IPS-NIHi7 (cell line): Measurements from ENCODE around the gene CCDC89.

Source experiments
- DNase-seq: peaks from one replicate; pipeline ENCODE4 v3.0.0; 2012; ENCODE audit warnings: mixed read lengths; ENCODE audit errors: extremely low spot score

CCDC89 gene

DNA sequence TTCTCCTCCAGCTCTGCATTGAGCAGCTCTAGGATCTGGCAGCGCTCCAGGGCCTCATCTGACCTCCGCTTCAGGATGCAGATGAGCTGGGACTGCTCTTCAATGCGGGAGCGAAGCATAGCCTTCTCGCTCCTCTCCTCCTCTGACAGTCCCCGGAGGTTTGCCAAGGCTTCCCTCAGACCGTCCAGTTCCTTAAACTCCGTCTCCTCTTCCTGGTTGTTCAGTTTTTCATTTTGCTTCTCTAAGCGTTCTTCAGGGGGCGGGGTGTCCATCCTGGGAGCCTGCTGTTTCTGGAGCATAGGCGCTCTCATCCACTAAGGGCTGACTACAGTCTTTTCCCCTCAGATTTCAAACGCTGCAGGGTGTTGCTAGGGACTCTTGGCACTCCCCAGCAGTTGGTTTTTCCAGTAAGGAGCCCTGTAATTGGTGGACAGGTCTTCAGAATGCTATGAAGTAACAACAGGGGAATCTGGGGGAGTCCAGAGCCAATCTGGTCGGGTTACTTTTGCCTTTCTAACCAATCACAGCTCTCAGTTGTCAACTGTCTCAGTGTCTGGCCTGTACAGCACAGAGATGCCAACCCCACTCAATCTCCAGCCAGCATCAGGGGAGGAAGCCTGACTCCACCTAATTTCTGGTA lies at the start of gene CCDC89:
Gene CCDC89 (minus strand): TSS at position 376 of the 640 bp plus-strand sequence. CDS start 65 bp downstream, at position 311.
- peak; percentile 24 for DNase-seq

DNA sequence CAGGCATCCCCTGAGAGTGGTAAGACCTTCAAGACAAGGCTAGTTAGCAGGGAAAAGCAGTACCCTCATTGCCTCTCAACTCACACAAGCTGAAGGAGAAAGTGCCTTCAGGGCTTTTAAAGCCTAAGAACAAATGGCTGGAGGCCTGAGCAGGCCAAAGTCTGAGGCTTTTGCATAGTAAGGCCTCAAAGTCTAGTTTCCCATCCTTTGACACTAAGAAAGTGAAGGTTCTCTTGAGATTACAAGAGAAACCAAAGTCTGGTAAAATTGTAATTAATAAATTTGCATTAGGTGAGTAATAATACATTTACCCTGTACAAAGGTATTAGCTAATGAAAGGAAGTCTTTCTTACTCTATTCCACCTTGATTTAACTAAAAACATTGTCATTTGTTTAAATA lies 47.0 kb upstream of the CCDC89 start:
- DNase-seq, result no peak

DNA sequence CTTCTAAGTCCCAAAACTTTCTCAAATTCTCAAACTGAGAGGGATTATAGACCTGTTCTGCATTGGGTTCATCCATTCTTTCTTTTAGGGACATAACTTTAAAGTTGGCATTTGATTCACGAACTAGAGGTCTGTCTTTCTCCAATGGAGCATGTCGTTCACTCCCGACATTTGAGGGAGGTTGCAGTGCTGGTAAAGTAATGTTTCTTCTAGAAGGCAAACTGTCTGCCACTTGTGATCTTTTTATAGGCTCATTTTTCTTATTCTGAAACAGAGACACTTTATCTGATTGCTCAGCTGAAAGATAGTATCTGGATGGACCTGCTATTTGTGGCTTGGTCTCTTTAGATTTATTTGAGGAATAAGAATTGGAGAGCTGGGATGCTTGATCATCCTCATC lies 40.4 kb upstream of the CCDC89 start:
- DNase-seq, result no peak

DNA sequence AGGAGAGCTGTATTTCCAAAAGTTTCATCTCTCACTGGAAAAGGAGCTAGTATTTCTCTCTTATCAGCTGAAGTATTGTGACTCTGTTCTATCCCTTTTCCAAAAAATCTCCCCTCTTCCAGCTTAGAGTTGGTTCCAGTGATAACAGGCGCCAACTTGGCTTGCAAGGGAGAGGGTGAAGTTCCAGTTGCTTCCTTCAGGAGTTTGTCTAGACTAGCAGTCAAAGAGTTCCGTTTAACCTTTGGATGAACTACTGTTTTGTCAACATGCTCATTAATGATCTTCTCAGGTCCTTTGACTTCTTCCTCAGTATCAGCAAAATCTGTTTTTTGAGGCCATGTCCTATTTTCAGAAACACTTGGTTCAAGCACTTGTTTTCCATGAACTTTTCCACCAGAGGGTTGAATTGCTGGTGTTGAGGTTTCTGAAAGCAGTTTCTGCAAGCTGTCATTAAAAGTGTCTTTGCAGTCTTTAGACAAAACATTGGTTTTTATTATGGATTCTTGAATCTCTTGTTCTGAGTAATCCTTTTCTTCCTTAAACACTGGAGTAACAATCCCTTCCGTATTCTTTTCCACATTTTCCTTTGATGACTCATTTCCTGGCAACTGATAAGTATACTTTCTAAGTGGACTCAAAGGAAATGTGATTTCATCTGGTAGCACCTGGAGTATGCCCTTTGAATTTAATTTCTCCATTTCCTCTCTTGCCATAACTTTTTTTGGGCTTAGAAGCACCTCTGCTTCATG lies 39.7 kb upstream of the CCDC89 start:
- no peak for DNase-seq

DNA sequence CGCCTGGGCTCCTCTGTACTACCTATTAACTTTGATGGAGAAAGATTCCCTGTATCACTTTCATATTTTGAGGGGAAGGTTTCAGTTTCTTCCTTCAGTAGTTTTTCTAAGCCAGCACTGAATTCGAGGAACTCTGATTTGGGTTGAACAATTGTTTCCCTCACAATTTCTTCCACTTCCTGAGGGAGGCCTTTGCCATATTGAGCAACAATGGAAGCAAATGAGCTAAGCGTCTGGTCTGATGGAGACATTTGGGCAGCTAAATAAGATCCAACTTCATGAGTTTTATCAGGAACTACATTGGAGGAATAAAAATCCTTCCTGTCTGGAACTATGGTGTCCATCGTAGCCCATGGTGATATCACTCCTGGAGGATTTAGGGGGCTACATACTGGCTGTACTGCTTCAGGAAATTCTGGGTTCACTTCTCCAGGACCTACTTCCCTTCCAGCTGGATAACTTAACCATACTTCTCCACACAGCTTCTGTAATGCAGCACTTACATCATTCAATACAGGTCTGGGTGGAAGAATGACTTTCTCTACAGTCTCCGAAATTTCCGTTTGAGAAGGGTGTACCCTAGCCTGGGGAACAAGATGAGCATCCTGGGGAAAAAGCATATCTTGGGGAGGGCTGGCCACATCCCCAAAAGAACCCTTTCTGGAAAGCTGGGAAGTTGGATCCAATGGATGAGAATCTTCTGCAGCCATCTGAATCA lies 38.9 kb upstream of the CCDC89 start:
- no peak for DNase-seq

DNA sequence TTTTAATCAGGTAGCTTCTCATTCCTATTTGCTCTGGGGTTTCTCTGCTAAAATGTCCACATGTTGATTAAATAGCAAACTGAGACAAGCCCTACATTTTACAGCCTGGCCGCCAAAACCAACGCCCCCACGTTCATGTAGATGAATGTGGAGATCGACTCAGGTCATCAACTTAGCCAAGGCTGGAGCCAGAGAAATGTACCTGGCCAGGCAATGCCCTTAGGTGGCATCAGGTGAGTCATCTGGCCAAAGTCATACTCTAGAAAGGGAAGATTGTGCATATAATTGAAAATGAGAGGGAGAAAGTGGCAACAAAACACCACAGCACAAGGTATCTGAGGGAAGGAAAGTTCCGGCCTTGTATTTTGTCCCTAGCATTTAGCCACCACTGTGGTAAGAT lies 37.1 kb upstream of the CCDC89 start:
- no peak for DNase-seq

DNA sequence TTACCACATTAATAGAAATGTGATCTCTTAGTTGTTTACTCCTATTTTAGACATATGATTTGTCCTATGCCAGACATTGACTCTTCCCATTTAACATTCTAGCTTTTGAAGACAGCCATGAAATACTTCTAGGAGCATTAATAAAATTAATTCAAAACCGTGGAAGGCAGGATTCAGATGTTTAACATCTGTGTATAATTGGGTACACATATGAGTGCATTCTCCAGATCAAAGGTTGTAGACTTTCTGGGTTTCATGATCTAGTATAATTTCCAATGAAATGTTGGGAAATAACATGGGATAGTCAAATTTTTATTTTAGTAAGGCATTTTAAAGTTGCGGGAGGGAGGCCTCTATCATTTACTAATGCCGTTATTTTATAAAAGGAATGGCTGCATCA lies 35.2 kb upstream of the CCDC89 start:
- DNase-seq, result no peak

DNA sequence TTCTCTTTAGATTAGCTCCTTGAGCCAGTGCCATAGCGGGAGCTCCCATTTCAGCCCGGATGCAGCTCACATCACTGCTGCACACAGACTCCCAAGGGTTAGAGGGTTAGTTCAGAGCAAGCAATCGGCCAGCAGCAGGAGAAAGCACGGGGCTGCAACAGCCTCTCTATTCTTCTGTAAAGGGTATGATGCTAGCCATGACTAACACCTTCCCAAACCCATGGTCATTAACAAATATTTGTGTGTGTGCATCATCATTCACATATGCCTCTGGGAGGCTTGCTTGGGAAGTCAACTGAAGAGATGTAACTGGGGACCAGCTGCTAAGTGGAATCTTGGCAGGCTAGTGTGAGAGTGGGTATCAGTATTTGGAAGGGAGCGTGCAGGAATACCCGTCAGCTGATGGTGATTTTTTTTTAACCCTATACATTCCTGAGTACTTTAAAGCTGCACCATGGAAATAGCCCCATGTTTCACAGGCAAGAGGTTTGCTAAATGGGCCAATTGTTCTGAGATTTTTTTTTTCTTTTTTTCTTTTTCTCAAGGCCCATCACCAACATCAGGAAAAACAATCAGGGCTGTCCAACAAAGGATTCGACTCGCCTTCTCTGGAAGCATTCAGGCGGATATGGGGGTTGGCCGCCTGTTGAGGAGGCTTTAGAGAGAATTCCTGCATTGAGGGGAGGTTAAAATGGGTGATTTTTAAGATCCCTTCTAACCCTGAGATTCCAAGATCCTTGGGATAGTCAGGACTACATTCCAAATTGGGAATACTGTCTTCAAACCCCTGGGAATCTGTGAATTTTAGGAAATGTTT lies 33.2 kb upstream of the CCDC89 start:
- peak; percentile 52 for DNase-seq

DNA sequence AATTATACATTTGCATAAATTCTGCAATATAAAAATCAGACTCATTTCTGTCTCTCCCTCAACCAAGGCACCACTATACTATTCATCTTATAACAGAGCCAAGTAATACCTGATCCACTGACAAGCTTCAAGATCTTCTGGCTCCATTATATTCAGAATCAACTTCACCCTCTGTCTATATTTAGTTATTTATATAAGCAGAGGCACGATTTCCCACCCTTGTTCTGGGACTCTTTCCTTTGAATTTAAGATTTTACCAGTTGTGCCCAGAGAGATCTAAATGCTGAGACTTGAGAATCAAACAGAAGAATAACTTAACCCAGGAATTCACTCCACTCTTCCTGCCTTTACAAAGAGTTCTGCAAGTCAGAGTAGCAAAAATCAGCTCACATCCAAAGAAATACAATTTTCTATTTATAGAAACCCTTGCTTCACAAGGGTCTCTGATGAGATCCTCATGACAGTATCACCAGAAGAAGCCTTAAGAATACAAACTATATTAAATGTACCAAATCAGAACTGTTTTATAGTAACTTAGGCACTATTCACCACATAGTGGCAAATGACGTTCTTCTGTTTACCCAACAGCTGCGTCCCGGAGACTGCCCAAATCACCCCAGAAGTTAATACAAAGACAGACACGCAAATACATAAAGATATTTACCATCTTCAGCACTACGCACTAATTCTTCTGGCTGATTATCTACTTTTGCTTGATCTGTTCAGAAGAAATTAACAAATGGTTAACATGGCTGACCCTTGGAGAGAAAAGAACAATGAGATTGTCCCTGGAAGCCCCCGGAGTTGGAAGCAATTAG lies 32.3 kb upstream of the CCDC89 start:
- no peak for DNase-seq

DNA sequence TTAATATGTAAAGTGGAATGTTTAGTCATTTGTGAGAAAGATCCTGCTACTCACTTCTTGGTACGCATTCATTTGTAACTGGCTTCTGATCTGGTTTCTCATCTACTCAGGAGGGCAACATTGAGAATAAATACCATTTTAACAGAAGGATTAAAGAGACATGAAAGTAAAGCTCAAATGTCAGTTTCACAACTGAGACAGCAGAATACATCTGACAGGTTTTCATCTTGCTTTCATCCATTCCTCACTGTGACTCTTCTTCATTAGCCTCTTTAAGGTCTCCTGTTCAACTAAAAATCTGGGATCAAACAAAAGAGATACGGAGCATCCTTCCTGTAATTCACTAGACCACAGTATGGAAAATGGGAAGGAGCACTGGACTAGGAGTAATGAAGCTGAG lies 31.4 kb upstream of the CCDC89 start:
- DNase-seq, result no peak

DNA sequence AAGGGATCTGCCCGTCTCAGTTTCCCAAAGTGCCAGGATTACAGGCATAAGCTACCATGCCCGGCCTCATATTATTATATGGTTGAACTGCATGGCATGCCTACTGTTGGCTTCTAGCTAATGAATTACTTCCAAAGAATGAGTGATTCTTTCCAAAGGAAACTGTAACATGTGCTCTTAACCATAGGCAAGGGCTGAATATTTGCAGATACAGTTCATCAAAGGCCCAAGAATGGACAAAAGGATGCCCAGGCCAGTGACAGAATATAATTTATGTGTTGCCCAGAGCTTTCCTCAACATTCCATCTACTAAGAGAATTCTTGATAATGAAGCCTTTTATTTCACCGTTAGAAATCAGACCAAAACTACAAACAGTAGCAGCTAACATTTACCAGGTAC lies 27.0 kb upstream of the CCDC89 start:
- no peak for DNase-seq

DNA sequence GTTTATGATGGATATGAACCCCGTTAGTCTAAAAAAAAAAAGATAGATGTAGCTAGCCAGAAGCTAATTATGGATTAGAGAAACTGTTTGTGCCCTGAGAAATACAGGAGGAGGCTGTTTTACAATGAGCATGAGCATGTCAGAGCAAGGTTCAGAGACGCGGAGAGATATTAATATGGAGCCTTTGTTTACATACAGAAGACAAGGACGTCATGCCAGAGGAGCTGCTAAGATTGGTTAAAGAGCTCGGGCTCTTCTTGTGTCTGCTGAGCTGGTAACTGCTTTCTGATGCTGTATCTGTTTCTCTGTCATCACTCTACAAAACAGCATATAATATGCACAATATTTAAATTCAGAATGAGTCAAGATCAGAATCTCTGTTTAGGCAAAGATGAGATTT lies 24.9 kb upstream of the CCDC89 start:
- DNase-seq, result no peak

DNA sequence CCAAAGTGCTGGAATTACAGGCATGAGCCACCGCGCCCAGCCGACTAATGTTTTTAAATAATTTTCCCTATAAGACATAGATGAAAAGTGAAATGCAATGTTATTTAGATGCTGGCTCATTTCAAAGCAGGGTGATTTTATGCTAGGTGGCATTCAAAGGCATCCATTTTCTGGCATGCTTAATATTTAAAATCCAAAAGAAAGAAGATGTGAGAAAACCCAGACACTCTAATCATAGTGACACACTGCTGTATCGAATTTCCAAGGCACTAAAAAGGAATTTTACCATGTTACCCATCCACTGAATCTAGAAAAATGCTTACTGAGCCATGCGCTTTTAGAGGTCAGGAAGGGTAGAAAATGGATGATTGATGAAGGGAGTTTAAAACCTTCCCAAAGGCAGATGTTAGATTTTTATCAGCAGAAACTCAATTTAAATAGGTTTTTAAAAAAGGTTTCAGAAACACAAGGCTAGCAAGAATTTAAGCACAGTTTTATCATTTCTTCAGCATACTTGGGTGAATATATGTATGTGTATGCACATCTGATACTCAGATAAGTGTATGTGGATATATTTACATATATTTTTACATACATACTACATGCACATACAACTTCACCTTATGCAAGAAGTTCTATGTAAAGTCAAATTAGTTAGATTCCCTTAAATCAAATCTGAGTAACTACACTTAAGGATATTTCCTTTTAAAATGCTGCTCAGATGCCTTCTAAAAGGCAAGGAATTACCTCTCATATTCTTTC lies 24.1 kb upstream of the CCDC89 start:
- DNase-seq, result no peak

DNA sequence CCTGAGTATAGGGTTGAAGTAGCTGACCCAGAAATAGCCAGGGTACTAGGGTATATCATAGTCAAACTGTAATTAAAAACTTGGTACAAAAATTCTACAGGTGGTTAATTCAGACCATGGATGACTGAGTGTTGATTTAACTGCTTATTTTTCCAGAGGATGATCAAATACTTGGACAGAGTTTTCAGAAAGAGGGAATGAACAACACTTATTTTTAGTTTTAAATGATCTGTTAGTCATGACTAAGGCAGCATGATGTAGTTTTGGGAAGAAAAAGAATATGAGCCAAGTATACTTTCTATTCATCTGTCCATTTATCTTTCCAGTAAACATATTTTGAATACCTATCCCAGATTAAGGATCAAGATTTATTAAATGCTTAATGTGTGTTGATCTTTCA lies 19.8 kb upstream of the CCDC89 start:
- DNase-seq, result no peak

DNA sequence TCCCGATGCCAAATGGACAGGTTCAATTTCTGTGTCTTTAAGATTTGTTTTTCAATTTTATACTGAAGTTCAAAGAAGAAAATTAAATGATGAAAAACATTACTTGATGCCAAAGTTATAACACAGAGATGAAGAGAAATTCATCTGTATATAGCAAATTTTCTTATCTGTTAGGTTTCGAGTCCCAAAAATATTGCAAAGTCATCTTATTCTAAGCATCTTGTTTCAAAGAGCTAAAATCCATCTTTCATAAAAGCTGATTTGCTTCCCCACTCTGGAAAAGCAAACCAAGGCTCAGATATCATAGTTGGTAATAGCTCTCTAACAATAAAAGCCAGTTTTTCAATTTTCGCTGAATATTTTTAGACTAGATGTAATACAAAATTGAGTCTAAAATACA lies 19.0 kb upstream of the CCDC89 start:
- DNase-seq, result no peak

DNA sequence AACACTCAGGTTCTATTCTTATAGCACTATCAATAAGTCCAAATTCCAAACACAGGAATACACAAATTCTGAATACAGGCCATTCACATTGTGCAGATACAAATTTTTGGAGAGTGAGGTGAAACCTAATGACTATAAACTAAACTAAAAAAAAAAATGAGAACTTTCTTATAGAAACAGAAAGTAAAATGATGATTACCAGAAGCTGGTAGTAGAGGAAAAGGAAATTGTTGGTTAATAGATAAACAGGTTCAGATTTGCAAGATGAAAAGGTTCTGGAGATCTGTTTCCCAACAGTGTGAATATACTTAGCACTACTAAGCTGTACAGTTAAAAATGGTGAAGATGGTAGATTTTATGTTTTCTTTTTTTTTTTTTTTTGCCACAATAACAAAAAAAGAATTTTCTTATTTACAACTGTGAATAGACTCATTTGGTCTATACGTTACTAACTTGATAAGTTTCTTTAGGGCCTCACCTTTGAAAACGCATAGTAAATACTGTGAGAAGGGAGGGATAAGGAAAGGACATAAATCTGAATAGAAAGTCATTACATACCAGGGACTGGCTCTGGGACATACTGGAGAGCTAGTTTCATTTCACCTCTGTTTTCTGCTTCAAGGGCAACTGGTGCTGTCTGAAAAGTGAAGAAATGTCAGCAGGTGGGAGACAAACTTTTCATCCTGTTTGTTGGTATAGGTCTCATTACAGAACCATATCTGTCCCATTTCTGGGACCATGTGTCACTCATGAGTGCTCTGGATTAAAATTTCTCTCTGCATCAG lies 14.2 kb upstream of the CCDC89 start:
- DNase-seq, result no peak

DNA sequence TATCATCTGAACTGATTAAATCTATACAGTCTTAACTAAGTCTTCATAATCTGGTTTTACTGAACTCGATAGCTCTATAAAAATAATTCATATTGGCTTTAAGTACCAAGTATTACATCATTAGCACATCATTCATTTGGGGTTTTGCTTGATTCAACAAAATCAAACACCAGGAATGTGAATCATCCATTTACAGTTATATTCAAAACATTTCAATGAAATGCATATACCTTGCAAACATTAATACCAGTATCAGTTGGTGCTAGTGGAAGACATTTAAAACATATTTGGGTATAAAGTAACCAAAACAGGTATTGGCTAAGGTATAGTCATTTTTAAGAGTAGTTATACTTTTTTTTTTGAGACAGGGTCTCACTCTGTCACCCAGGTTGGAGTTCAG lies 12.2 kb upstream of the CCDC89 start:
- DNase-seq, result no peak

DNA sequence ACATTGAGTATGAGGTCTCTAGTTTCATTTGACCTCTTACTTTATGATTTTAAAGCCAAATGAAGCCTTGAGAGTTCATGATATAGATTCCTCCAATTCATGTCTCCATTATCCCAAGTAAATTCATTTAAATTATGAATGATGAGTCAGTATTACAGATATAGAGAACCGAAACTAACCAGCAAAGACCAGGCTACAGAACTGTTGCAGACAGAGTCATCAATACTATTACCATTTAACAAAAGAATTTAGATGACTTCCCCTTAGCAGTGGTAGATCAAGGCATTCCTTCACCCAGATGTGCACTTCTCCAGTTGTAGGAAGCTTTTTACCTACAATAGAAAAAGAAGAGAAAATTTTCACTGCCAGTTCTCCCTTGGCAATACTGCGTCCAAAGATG lies 11.8 kb upstream of the CCDC89 start:
- DNase-seq, result no peak

DNA sequence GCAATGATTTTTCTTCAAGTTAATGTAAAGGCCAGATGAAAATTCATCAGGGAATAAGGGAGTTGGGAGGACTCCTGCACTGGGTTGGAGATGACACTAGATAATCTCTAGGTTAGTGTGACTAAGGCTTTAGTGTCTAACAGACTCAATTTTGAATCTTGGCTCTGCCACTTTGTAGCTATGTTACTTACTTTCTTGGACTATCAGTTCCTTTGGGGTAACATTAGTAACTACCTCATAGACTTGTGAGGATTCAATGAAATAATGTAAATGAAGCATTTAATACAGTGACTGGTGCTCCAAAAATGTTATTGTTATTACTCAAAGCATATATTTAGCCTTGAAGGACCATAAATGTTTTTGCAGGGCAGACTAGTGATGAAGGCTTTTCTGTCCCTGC lies 9.6 kb upstream of the CCDC89 start:
- no peak for DNase-seq
